Neural cell (in vitro differentiated cells): ENCODE measurements around the gene SBNO1. TPM values are rescaled to one million over a fixed set of nuclear protein-coding genes. Genes with fewer than 3 reads are reported as not detected.

Experiments used
- H2AFZ ChIP-seq: fragments of 200-600, 300-800 bp; sonication (generic), shearing (Covaris generic); 2 replicates; pipeline ENCODE4 v1.6.0; 2014; ENCODE audit warnings: low read depth, mild to moderate bottlenecking, antibody characterized with exemption, low read length, moderate library complexity
- H3F3A ChIP-seq: fragments of 200-600 bp; shearing (Covaris generic); 2 replicates; pipeline ENCODE4 v1.6.1; 2016; ENCODE audit warnings: mild to moderate bottlenecking, moderate library complexity, mixed read lengths, antibody characterized with exemption, low read length; ENCODE audit not compliant: insufficient read depth, poor library complexity, severe bottlenecking
- H3K27ac ChIP-seq: fragments of 200-600, 300-800 bp; sonication (generic), shearing (Covaris generic); 2 replicates; pipeline ENCODE4 v1.5.1; 2014; ENCODE audit warnings: mild to moderate bottlenecking, low read length, moderate library complexity
- H3K27me3 ChIP-seq: fragments of 300-800, 200-600 bp; sonication (generic), shearing (Covaris generic); 2 replicates; pipeline ENCODE4 v1.6.0; 2014; ENCODE audit warnings: mild to moderate bottlenecking, low read depth, low read length, moderate library complexity; ENCODE audit not compliant: insufficient read depth
- H3K36me3 ChIP-seq: fragments of 300-800, 200-600 bp; sonication (generic), shearing (Covaris generic); 2 replicates; pipeline ENCODE4 v1.5.1; 2014; ENCODE audit warnings: mild to moderate bottlenecking, antibody characterized with exemption, low read length, moderate library complexity; ENCODE audit not compliant: insufficient read depth
- H3K4me2 ChIP-seq: fragments of 300-800, 200-600 bp; sonication (generic), shearing (Covaris generic); 2 replicates; pipeline ENCODE4 v1.6.0; 2014; ENCODE audit warnings: mild to moderate bottlenecking, low read length
- H3K4me3 ChIP-seq: fragments of 300-800, 200-600 bp; sonication (generic), shearing (Covaris generic); 2 replicates; pipeline ENCODE4 v1.5.1; 2014; ENCODE audit warnings: mild to moderate bottlenecking, low read length, moderate library complexity
- H3K79me2 ChIP-seq: fragments of 200-600 bp; shearing (Covaris generic); replicated peaks from 2 replicates; pipeline ENCODE4 v1.6.0; 2014; ENCODE audit warnings: mild to moderate bottlenecking, low read length, moderate library complexity; ENCODE audit not compliant: insufficient read depth
- H3K9ac ChIP-seq: fragments of 300-800, 200-600 bp; sonication (generic), shearing (Covaris generic); 2 replicates; pipeline ENCODE4 v1.6.1; 2016; ENCODE audit warnings: mild to moderate bottlenecking, low read length, mixed read lengths
- H3K9me2 ChIP-seq: fragments of 200-600 bp; shearing (Covaris generic); 2 replicates; pipeline ENCODE4 v1.6.1; 2016; ENCODE audit warnings: mild to moderate bottlenecking, low read length, mixed read lengths; ENCODE audit not compliant: insufficient read depth
- H3K9me3 ChIP-seq: fragments of 200-600, 300-800 bp; sonication (generic), shearing (Covaris generic); 2 replicates; pipeline ENCODE4 v1.6.1; 2016; ENCODE audit warnings: mild to moderate bottlenecking, mixed run types, low read length, moderate library complexity, mixed read lengths
- H4K20me1 ChIP-seq: fragments of 200-600 bp; shearing (Covaris generic); 2 replicates; pipeline ENCODE4 v1.6.1; 2016; ENCODE audit warnings: mild to moderate bottlenecking, mixed run types; ENCODE audit not compliant: insufficient read depth
- EP300 ChIP-seq: fragments of 450-650 bp; conservative IDR thresholded peaks from 2 replicates; pipeline ENCODE4 v1.6.1; 2014; ENCODE audit warnings: antibody characterized with exemption, mild to moderate bottlenecking, moderate library complexity; ENCODE audit not compliant: poor library complexity, severe bottlenecking
- EZH2 ChIP-seq: fragments of 200-600, 300-800 bp; shearing (Covaris generic), sonication (generic); IDR thresholded peaks from 2 replicates; pipeline ENCODE4 v1.6.1; 2014; ENCODE audit warnings: antibody characterized with exemption, low read length, borderline replicate concordance, mild to moderate bottlenecking; ENCODE audit not compliant: insufficient read depth, poor library complexity, severe bottlenecking
- MXI1 ChIP-seq: fragments of 450-650 bp; conservative IDR thresholded peaks from 2 replicates; pipeline ENCODE4 v1.6.1; 2014; ENCODE audit warnings: antibody characterized with exemption, mild to moderate bottlenecking; ENCODE audit not compliant: poor library complexity, severe bottlenecking
- POLR2AphosphoS5 ChIP-seq: IDR thresholded peaks from 2 replicates; pipeline ENCODE4 v1.6.1; 2012
- RAD21 ChIP-seq: fragments of 450-650 bp; conservative IDR thresholded peaks from 2 replicates; pipeline ENCODE4 v1.6.1; 2014; ENCODE audit warnings: antibody characterized with exemption, mild to moderate bottlenecking, moderate library complexity
- SMC3 ChIP-seq: fragments of 450-650 bp; conservative IDR thresholded peaks from 2 replicates; pipeline ENCODE4 v1.6.1; 2014; ENCODE audit warnings: antibody characterized with exemption, mild to moderate bottlenecking, moderate library complexity; ENCODE audit not compliant: poor library complexity
- TAF1 ChIP-seq: IDR thresholded peaks from 2 replicates; pipeline ENCODE4 v1.6.1; 2012; ENCODE audit warnings: low read depth
- polyA plus RNA-seq: library from polyadenylated mRNA; depleted of rRNA; stranded (reverse); fragments of >200 nt; gene quantifications from 2 replicates; pipeline ENCODE4 v1.2.3, GENCODE V29; 2014
- TF ChIP-seq, protein P1 (sequence below): fragments of 450-650 bp; IDR thresholded peaks from 2 replicates; pipeline ENCODE4 v1.5.1; 2014; ENCODE audit warnings: antibody characterized with exemption, mild to moderate bottlenecking, moderate library complexity; ENCODE audit not compliant: poor library complexity, severe bottlenecking
- TF ChIP-seq, protein P2 (sequence below): IDR thresholded peaks from 2 replicates; pipeline ENCODE4 v1.6.1; 2012; ENCODE audit warnings: borderline replicate concordance

SBNO1 gene
- polyA plus RNA-seq, 1 donor from 2014 or later: 17.9 TPM

DNA sequence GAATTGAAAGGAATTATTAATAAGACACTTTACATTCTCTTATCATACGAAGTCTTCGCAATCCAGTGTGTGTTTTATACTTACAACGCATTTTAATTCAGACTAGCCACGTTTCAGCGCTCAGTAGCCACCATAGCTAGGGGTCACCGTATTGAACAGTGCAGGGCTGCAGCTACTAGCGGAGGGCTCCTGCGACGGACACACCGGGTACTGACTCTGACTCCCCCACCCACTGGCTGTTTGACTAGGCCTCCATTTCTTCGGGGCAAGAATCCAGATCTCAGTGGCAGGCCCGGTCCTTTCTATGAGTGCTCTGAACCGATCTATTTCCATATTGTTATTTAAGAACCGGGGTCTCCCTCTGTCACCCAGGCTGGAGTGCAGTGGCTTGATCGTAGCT lies 91.5 kb downstream of the SBNO1 start:
- Histone ChIP-seq H3K79me2 (peaks cover 34% of the 10 kb centered on the region), H3K4me2 (no peak overlapping the region)

GRCh38 chr12:123271001-123271668 lies 93.5 kb downstream of the SBNO1 start:
- no peak overlapping the region for H2AFZ ChIP-seq

More for the DNA sequence above, 91.5 kb downstream of the SBNO1 start:
- Histone ChIP-seq H3F3A (peaks cover 4% of the 10 kb centered on the region), H4K20me1 (no peaks in the 10 kb centered on the region), H3K27ac (no peak overlapping the region), H3K9me2 (no peaks in the 10 kb centered on the region), H3K4me3 (no peak overlapping the region), H2AFZ (no peak overlapping the region), H3K9ac (no peak overlapping the region), H3K9me3 (no peaks in the 10 kb centered on the region), H3K36me3 (no peaks in the 10 kb centered on the region), H3K27me3 (no peaks in the 10 kb centered on the region)
- TF ChIP-seq, protein P1, sequence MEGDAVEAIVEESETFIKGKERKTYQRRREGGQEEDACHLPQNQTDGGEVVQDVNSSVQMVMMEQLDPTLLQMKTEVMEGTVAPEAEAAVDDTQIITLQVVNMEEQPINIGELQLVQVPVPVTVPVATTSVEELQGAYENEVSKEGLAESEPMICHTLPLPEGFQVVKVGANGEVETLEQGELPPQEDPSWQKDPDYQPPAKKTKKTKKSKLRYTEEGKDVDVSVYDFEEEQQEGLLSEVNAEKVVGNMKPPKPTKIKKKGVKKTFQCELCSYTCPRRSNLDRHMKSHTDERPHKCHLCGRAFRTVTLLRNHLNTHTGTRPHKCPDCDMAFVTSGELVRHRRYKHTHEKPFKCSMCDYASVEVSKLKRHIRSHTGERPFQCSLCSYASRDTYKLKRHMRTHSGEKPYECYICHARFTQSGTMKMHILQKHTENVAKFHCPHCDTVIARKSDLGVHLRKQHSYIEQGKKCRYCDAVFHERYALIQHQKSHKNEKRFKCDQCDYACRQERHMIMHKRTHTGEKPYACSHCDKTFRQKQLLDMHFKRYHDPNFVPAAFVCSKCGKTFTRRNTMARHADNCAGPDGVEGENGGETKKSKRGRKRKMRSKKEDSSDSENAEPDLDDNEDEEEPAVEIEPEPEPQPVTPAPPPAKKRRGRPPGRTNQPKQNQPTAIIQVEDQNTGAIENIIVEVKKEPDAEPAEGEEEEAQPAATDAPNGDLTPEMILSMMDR: no peak
- TF ChIP-seq POLR2AphosphoS5: no peak
- TF ChIP-seq EP300: no peak
- TF ChIP-seq EZH2: no peak

More at GRCh38 chr12:123271001-123271668, 93.5 kb downstream of the SBNO1 start:
- Histone ChIP-seq H3K4me2 (no peak overlapping the region), H4K20me1 (no peaks in the 10 kb centered on the region), H3K9me3 (no peaks in the 10 kb centered on the region), H3K9me2 (no peaks in the 10 kb centered on the region), H3K36me3 (no peaks in the 10 kb centered on the region), H3K27ac (no peak overlapping the region), H3K79me2 (peaks cover 34% of the 10 kb centered on the region), H3K9ac (peak overlapping the region; percentile 94), H3K27me3 (no peaks in the 10 kb centered on the region), H3F3A (peaks cover 4% of the 10 kb centered on the region), H3K4me3 (peak overlapping the region; percentile 91)
- TF ChIP-seq RAD21 (peak; percentile 58), EZH2 (no peak), MXI1 (no peak), SMC3 (peak; percentile 31), POLR2AphosphoS5 (peak; percentile 17), TAF1 (no peak), EP300 (no peak)
- TF ChIP-seq, protein P1: peak; percentile 61
- TF ChIP-seq, protein P2, sequence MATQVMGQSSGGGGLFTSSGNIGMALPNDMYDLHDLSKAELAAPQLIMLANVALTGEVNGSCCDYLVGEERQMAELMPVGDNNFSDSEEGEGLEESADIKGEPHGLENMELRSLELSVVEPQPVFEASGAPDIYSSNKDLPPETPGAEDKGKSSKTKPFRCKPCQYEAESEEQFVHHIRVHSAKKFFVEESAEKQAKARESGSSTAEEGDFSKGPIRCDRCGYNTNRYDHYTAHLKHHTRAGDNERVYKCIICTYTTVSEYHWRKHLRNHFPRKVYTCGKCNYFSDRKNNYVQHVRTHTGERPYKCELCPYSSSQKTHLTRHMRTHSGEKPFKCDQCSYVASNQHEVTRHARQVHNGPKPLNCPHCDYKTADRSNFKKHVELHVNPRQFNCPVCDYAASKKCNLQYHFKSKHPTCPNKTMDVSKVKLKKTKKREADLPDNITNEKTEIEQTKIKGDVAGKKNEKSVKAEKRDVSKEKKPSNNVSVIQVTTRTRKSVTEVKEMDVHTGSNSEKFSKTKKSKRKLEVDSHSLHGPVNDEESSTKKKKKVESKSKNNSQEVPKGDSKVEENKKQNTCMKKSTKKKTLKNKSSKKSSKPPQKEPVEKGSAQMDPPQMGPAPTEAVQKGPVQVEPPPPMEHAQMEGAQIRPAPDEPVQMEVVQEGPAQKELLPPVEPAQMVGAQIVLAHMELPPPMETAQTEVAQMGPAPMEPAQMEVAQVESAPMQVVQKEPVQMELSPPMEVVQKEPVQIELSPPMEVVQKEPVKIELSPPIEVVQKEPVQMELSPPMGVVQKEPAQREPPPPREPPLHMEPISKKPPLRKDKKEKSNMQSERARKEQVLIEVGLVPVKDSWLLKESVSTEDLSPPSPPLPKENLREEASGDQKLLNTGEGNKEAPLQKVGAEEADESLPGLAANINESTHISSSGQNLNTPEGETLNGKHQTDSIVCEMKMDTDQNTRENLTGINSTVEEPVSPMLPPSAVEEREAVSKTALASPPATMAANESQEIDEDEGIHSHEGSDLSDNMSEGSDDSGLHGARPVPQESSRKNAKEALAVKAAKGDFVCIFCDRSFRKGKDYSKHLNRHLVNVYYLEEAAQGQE: peak; percentile 20
